ENCODE results near the gene PDIA2.

PDIA2 gene

DNA sequence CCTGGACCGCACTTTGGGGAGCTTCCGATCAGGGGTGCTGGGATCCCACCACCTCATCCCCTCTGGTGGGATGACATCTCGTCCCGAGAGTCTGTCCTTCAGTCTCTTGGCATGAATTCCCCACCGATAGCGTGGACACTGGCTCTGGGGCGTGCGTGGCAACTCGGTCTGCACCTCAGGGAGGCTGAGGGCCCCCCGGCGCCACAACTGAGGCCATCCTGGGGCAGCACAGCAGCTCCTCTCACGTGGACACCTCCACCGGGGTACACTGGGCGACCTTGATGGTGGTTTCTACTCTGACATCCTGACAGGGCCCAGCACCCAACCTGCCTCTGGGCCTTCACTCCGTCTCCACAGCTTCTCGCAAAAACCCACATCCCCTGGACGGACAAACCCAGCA is 8.6 kb downstream of the PDIA2 start:
- no peak for TF ChIP-seq CTCF (IDR thresholded peaks at IDR 0.05)
- Histone ChIP-seq H3K4me3 (ENCODE audit: low read depth in 1 of 2, low read length in 1 of 2) (no peak overlapping the region), H3K27ac (no peak overlapping the region), H3K27me3 (no peaks in the 10 kb centered on the region), H3K4me1 (ENCODE audit: control insufficient read depth in 1 of 2, insufficient read depth in 1 of 2, low read depth in 1 of 2, low read length in 1 of 2) (no peaks in the 10 kb centered on the region), H3K9me3 (no peaks in the 10 kb centered on the region), H3K36me3 (peaks cover 88% of the 10 kb centered on the region)

DNA sequence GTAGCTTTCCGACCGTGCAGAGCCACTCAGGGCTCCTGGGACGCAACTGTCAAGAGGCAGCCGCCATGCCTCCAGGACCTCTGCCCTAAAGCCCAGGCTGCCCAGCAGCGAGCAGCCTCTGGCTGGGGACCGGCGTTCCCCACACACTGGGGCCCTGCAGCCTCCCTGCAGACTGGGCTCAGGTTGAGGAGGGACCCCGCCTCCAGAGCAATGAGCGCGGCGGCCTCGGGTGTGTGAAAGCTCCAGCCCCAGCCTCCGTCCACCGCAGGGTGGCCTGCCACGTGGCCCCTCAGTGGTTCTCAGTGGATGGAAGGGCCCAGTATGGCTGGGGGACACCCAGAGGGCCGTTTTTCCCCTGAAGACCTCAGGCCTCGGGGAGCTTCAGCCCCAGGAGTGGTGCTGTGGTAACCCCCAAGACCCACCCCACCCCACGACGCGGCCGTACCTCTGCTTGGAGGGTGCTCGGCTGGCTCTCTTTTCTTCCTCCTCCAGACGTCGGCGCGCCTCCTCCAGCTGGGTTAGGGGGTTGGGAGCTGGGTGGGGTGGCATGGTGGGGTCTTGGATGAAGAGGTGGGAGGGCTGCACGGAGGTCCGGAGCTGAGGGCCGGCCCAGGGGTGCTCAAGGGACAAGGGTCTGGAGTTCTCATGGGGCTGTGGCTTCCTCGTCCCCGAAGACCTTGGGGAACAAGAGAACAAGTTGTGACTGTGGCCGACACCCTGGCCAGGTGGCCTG is 10.2 kb downstream of the PDIA2 start:
- H3K4me1 ChIP-seq (ENCODE audit: control insufficient read depth in 1 of 2, insufficient read depth in 1 of 2, low read depth in 1 of 2, low read length in 1 of 2) = no peaks in the 10 kb centered on the region
- no peak overlapping the region for H3K4me3 ChIP-seq (ENCODE audit: low read depth in 1 of 2, low read length in 1 of 2)
- H3K36me3 ChIP-seq = peaks cover 88% of the 10 kb centered on the region
- TF ChIP-seq CTCF (IDR thresholded peaks at IDR 0.05) = no peak
- H3K27ac ChIP-seq = no peak overlapping the region
- no peaks in the 10 kb centered on the region for H3K9me3 ChIP-seq
- H3K27me3 ChIP-seq = no peaks in the 10 kb centered on the region

GRCh38 chr16:296276-296675 is 13.3 kb downstream of the PDIA2 start:
- H3K27ac ChIP-seq = no peak overlapping the region
- no peaks in the 10 kb centered on the region for H3K9me3 ChIP-seq
- peaks cover 85% of the 10 kb centered on the region for H3K36me3 ChIP-seq
- no peak overlapping the region for H3K4me3 ChIP-seq (ENCODE audit: low read depth in 1 of 2, low read length in 1 of 2)
- no peaks in the 10 kb centered on the region for H3K4me1 ChIP-seq (ENCODE audit: control insufficient read depth in 1 of 2, insufficient read depth in 1 of 2, low read depth in 1 of 2, low read length in 1 of 2)
- H3K27me3 ChIP-seq = no peaks in the 10 kb centered on the region
- no peak for TF ChIP-seq CTCF (IDR thresholded peaks at IDR 0.05)

GRCh38 chr16:296806-297510 is 14.0 kb downstream of the PDIA2 start:
- Histone ChIP-seq H3K36me3 (peaks cover 85% of the 10 kb centered on the region), H3K9me3 (no peaks in the 10 kb centered on the region), H3K4me3 (ENCODE audit: low read depth in 1 of 2, low read length in 1 of 2) (no peak overlapping the region), H3K27me3 (no peaks in the 10 kb centered on the region), H3K27ac (no peak overlapping the region), H3K4me1 (ENCODE audit: control insufficient read depth in 1 of 2, insufficient read depth in 1 of 2, low read depth in 1 of 2, low read length in 1 of 2) (no peaks in the 10 kb centered on the region)
- TF ChIP-seq CTCF (IDR thresholded peaks at IDR 0.05) = no peak

DNA sequence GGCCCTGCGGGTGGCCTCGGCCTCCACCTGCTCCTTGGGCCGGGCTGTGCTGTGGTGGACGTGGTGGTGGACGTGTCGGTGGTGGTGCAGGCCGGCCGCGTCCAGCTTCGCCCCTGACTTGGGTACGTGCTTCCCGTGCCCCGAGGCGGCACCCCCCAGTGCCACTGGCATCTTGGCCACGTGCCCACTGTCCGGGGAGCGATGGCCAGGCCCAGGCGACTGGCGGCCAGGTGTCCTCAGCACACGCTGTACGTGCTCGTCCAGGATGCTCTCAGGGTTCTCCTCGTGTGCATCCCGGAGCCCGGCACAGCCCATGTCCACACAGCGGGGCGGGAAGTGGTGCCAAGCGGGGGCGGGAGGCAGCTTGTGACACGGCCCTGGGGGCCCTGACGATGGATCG is 14.9 kb downstream of the PDIA2 start:
- no peak for TF ChIP-seq CTCF (IDR thresholded peaks at IDR 0.05)
- Histone ChIP-seq H3K27ac (no peak overlapping the region), H3K4me3 (ENCODE audit: low read depth in 1 of 2, low read length in 1 of 2) (no peak overlapping the region), H3K4me1 (ENCODE audit: control insufficient read depth in 1 of 2, insufficient read depth in 1 of 2, low read depth in 1 of 2, low read length in 1 of 2) (no peaks in the 10 kb centered on the region), H3K27me3 (no peaks in the 10 kb centered on the region), H3K9me3 (no peaks in the 10 kb centered on the region), H3K36me3 (peaks cover 85% of the 10 kb centered on the region)

Data from neutrophil (primary cell).